HepG2 (cell line): ENCODE measurements around the gene LAMA5. TPM values are rescaled to one million over a fixed set of nuclear protein-coding genes. Genes with fewer than 3 reads are reported as not detected.

ENCODE experiments used
- ATF7-NPFF ChIP-seq: sonication (generic); formaldehyde crosslinking; IDR thresholded peaks from 2 replicates; pipeline ENCODE4 v1.8.1; 2023; ENCODE audit warnings: mild to moderate bottlenecking, low read depth, missing genetic modification reagents, moderate library complexity
- CEBPZ ChIP-seq: IDR thresholded peaks from 2 replicates; pipeline ENCODE4 v1.6.1; 2012; ENCODE audit warnings: low read length, improper control_type of control experiment
- HES4 ChIP-seq: sonication (generic); formaldehyde crosslinking; IDR thresholded peaks from 2 replicates; pipeline ENCODE4 v1.9.0; 2021; ENCODE audit warnings: mild to moderate bottlenecking, missing genetic modification reagents, borderline replicate concordance
- MXI1 ChIP-seq: IDR thresholded peaks from 3 replicates; pipeline ENCODE4 v1.6.1; 2012; ENCODE audit warnings: low read depth, low read length, inconsistent platforms, borderline replicate concordance
- NFIB ChIP-seq: sonication (generic); formaldehyde crosslinking; IDR thresholded peaks from 2 replicates; pipeline ENCODE4 v1.9.0; 2021; ENCODE audit warnings: missing genetic modification reagents, mild to moderate bottlenecking, borderline replicate concordance
- PHF5A ChIP-seq: IDR thresholded peaks from one replicate; pipeline ENCODE4 v1.6.1; 2018; ENCODE audit warnings: low read depth, missing genetic modification reagents; ENCODE audit not compliant: unreplicated experiment
- TAF1 ChIP-seq: sonication (generic); formaldehyde crosslinking; IDR thresholded peaks from 2 replicates; pipeline ENCODE4 v1.4.0; 2020; ENCODE audit warnings: missing genetic modification reagents
- ZNF318 ChIP-seq: sonication (generic); formaldehyde crosslinking; IDR thresholded peaks from 2 replicates; pipeline ENCODE4 v1.4.0; 2020; ENCODE audit warnings: mild to moderate bottlenecking, missing genetic modification reagents
- ZNF512 ChIP-seq: sonication (generic); formaldehyde crosslinking; IDR thresholded peaks from 2 replicates; pipeline ENCODE4 v1.4.0; 2020; ENCODE audit warnings: mild to moderate bottlenecking, missing genetic modification reagents
- ZNF589 ChIP-seq: sonication (generic); formaldehyde crosslinking; conservative IDR thresholded peaks from 2 replicates; pipeline ENCODE4 v1.8.0; 2022; ENCODE audit warnings: mild to moderate bottlenecking, moderate library complexity, missing genetic modification reagents
- ZNF800 ChIP-seq: sonication (generic); formaldehyde crosslinking; IDR thresholded peaks from 2 replicates; pipeline ENCODE4 v1.4.0; 2020; ENCODE audit warnings: missing genetic modification reagents
- polyA plus RNA-seq, 8 experiments: library from polyadenylated mRNA; depleted of rRNA in 3 of 8; stranded (reverse) in 7 of 8; unstranded in 1 of 8; fragments of >200 nt; fragmentation: Illumina TruSeq in 4 of 8; extraction: Trizol in 4 of 8; gene quantifications; 2 replicates each; pipeline versions ENCODE4 v1.2.1 to v1.2.3, GENCODE V29; 2011 to 2016; ENCODE audit warnings: low read depth in 4 of 8, missing spikeins in 1 of 8, mixed read lengths in 1 of 8; ENCODE audit not compliant: insufficient read depth in 1 of 8
- total RNA-seq, 5 experiments: library from RNA; depleted of rRNA; stranded (reverse); fragments of >200 nt; fragmentation: Illumina TruSeq; extraction: Trizol; gene quantifications; 2 replicates each; pipeline ENCODE4 v1.2.3, GENCODE V29; 2016; ENCODE audit warnings: low read depth in 1 of 5

The LAMA5 gene
- total and polyA plus RNA-seq, 2 of the 13 experiments (the other 11 are each of a cell fraction or from before 2014, with no cell fraction given): 21.0 to 44.7 TPM

GRCh38 chr20:62405108-62405980 is 38.2 kb upstream of the LAMA5 start (continued):
- TF ChIP-seq ZNF318 (CRISPR knock-in tag) (0 out of 2 replicates have a peak, but pooled peaks have one; percentile 41), MXI1 (no peak), HES4 (CRISPR knock-in tag) (no peak), NFIB (peak; percentile 93; the same call in 1 of the 2 replicates), ZNF589 (CRISPR knock-in tag) (0 out of 2 replicates have a peak, but pooled peaks have one; percentile 80), ZNF800 (no peak), ZNF512 (CRISPR knock-in tag) (no peak), ATF7-NPFF (CRISPR knock-in tag) (no peak), CEBPZ (no peak), TAF1 (no peak), PHF5A (no peak)
